ENCODE measurements around the gene RBM39.
"Not testable (repeated sequence)": the region's sequence is repeated elsewhere in the genome, so short reads cannot be mapped to it uniquely, and the experiment has no call there.

The RBM39 gene

GRCh38 chr20:35741892-35742740 lies at the start of gene RBM39:
Gene RBM39, minus strand, starts transcription at chr20:35742260. Its CDS starts 1,386 bp downstream, at chr20:35740874.
- DNase-seq = peak; percentile 99 to 100

GRCh38 chr20:35791821-35792220 lies 49.8 kb upstream of the RBM39 start:
- no peak for DNase-seq

- DNase-seq = no peak
These were observed 49.0 kb upstream of the RBM39 start for GRCh38 chr20:35791097-35791496.

- no peak for DNase-seq
These were observed 46.7 kb upstream of the RBM39 start for GRCh38 chr20:35788796-35789195.

GRCh38 chr20:35785541-35785940 lies 43.5 kb upstream of the RBM39 start:
- DNase-seq = not testable (repeated sequence)

- not testable (repeated sequence) for DNase-seq
These were observed 41.8 kb upstream of the RBM39 start for GRCh38 chr20:35783811-35784210.

GRCh38 chr20:35776513-35777101 lies 34.5 kb upstream of the RBM39 start:
- DNase-seq = no peak

GRCh38 chr20:35774391-35774790 lies 32.3 kb upstream of the RBM39 start:
- DNase-seq = no peak

- DNase-seq = no peak
These were observed 31.2 kb upstream of the RBM39 start for GRCh38 chr20:35773154-35773751.

- no peak for DNase-seq
These were observed 30.6 kb upstream of the RBM39 start for GRCh38 chr20:35772563-35773058.

GRCh38 chr20:35771689-35772562 lies 29.9 kb upstream of the RBM39 start, which contains the start of gene PHF20:
Gene PHF20, plus strand, starts transcription at chr20:35772015. Its CDS starts 29,508 bp downstream, at chr20:35801523.
- peak; percentile 100 for DNase-seq

GRCh38 chr20:35771367-35771688 lies 29.3 kb upstream of the RBM39 start:
- DNase-seq = no peak

GRCh38 chr20:35768731-35769664 lies 26.9 kb upstream of the RBM39 start:
- peak in 1 of 2 experiments; percentile 11 for DNase-seq

- peak; percentile 30 for DNase-seq
These were observed 25.8 kb upstream of the RBM39 start for GRCh38 chr20:35767683-35768481.

- no peak for DNase-seq
These were observed 24.8 kb upstream of the RBM39 start for GRCh38 chr20:35766843-35767242.

- not testable (repeated sequence) for DNase-seq
These were observed 22.9 kb upstream of the RBM39 start for GRCh38 chr20:35764936-35765335.

- DNase-seq = no peak
These were observed 20.4 kb upstream of the RBM39 start for GRCh38 chr20:35762461-35762860.

GRCh38 chr20:35761548-35761947 lies 19.5 kb upstream of the RBM39 start:
- DNase-seq = not testable (repeated sequence)

- no peak for DNase-seq
These were observed 15.1 kb upstream of the RBM39 start for GRCh38 chr20:35757098-35757705.

GRCh38 chr20:35756404-35756803 lies 14.3 kb upstream of the RBM39 start:
- DNase-seq = no peak
